ENCODE results near the gene CELA2A. TPM values are rescaled to one million over a fixed set of nuclear protein-coding genes. Genes with fewer than 3 reads are reported as not detected.

The CELA2A gene
- polyA plus RNA-seq, 2 of the 4 experiments (the other 2 are of a cell fraction): not detected

DNA sequence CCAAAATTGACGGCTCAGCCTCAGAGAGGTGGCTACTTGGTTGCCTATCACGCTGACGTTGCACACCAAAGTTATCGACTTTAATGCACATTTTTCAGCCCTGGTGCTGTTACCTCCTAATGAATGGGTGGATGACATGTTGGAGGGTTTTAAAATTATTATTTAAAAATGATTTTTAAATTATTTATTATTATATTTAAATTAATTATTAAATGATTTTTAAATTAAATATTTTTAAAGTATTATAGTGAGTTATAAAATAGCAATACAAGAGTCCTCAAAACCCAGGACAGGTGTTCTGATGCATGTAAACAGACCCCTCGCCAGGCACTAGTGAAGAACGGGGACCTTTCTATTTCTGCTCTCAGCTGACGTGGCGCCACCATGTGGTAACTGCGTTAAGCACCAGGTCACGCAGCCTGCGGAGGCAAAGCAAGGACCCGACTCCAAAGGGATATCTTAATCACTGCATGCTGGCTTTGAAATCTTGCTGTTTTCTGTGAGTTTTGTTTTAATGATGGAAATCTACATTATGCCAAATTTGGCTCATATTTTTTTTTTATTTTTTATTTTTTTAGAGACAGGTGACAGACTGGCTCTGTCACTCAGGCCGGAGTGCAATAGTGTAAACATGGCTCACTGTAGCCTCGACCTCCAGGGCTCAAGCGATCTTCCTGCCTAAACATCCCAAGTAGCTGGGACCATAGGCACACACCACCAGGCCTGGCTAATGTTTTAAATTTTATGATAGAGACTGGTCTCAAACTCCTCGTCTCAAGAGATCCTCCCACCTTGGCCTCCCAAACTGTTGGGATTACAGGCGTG is 44.9 kb downstream of the CELA2A start:
- TF ChIP-seq NFE2L2 (conservative IDR thresholded peaks at IDR 0.05; ENCODE audit: low read length) (no peak), CTCF (IDR thresholded peaks at IDR 0.05) (peak; percentile 71), POLR2A (IDR thresholded peaks at IDR 0.05; ENCODE audit: low read length) (no peak), JUNB (IDR thresholded peaks at IDR 0.05) (no peak), ZNF302 (CRISPR knock-in tag; IDR thresholded peaks at IDR 0.05) (no peak), PBX3 (IDR thresholded peaks at IDR 0.05) (no peak), KDM5A (IDR thresholded peaks at IDR 0.05) (no peak), FOXS1 (CRISPR knock-in tag; IDR thresholded peaks at IDR 0.05) (no peak), ZSCAN20 (CRISPR knock-in tag; IDR thresholded peaks at IDR 0.05) (no peak), NPAS2 (CRISPR knock-in tag; IDR thresholded peaks at IDR 0.05; ENCODE audit: borderline replicate concordance) (no peak), SMC3 (IDR thresholded peaks at IDR 0.05) (peak; percentile 69), RFX5 (IDR thresholded peaks at IDR 0.05) (no peak), RAD21 (conservative IDR thresholded peaks at IDR 0.05 in 1 of 2, IDR thresholded peaks at IDR 0.05 in 1 of 2) (peak; percentile 64 to 67), RCOR1 (IDR thresholded peaks at IDR 0.05; ENCODE audit: low read depth, low read length) (no peak), MAZ (IDR thresholded peaks at IDR 0.05; ENCODE audit: borderline replicate concordance, low read depth, low read length) (no peak), CBX2 (IDR thresholded peaks at IDR 0.05; ENCODE audit: borderline replicate concordance, low read depth) (no peak), BHLHE40 (IDR thresholded peaks at IDR 0.05; ENCODE audit: low read depth, low read length) (no peak)
- TF ChIP-seq, protein P1, sequence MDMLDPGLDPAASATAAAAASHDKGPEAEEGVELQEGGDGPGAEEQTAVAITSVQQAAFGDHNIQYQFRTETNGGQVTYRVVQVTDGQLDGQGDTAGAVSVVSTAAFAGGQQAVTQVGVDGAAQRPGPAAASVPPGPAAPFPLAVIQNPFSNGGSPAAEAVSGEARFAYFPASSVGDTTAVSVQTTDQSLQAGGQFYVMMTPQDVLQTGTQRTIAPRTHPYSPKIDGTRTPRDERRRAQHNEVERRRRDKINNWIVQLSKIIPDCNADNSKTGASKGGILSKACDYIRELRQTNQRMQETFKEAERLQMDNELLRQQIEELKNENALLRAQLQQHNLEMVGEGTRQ (IDR thresholded peaks at IDR 0.05): no peak
- TF ChIP-seq, protein P2, sequence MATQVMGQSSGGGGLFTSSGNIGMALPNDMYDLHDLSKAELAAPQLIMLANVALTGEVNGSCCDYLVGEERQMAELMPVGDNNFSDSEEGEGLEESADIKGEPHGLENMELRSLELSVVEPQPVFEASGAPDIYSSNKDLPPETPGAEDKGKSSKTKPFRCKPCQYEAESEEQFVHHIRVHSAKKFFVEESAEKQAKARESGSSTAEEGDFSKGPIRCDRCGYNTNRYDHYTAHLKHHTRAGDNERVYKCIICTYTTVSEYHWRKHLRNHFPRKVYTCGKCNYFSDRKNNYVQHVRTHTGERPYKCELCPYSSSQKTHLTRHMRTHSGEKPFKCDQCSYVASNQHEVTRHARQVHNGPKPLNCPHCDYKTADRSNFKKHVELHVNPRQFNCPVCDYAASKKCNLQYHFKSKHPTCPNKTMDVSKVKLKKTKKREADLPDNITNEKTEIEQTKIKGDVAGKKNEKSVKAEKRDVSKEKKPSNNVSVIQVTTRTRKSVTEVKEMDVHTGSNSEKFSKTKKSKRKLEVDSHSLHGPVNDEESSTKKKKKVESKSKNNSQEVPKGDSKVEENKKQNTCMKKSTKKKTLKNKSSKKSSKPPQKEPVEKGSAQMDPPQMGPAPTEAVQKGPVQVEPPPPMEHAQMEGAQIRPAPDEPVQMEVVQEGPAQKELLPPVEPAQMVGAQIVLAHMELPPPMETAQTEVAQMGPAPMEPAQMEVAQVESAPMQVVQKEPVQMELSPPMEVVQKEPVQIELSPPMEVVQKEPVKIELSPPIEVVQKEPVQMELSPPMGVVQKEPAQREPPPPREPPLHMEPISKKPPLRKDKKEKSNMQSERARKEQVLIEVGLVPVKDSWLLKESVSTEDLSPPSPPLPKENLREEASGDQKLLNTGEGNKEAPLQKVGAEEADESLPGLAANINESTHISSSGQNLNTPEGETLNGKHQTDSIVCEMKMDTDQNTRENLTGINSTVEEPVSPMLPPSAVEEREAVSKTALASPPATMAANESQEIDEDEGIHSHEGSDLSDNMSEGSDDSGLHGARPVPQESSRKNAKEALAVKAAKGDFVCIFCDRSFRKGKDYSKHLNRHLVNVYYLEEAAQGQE (IDR thresholded peaks at IDR 0.05): no peak
- WGBS (ENCODE audit: missing lambda C conversion rate): 46% methylated on average over 17 of the region's 17 CpGs
- Histone ChIP-seq H3K27ac (no peak overlapping the region), H3K9me3 (no peaks in the 10 kb centered on the region; the same call in 2 of the 3 replicates), H3K4me2 (no peak overlapping the region), H3K4me1 (no peaks in the 10 kb centered on the region), H3K4me3 (no peak overlapping the region)
- ATAC-seq (peak; percentile 77 to 92; a peak in 5 of 6 replicates), DNase-seq (ENCODE audit: low read depth in 1 of 2, low spot score in 1 of 2) (peak; percentile 60 to 74), FAIRE-seq (no peak)
- CTCF ChIA-PET: interaction anchor here (0.7 to 1.6 kb wide), 7 partner anchors 11 to 350 kb away, joined by 3 to 8 read pairs (median 3); no protein-coding TSS in a partner anchor
- POLR2A ChIA-PET: no interaction called here

All from A549 (cell line).